HEK293 (cell line): ENCODE data around the gene CDK16.

ENCODE experiments used
- BCL11A ChIP-seq: fragments of 450-650 bp; formaldehyde crosslinking; IDR thresholded peaks from 2 replicates; pipeline ENCODE4 v1.5.1; 2016; ENCODE audit warnings: low read depth, missing biosample characterization, missing genetic modification characterization
- GLI4 ChIP-seq: fragments of 450-650 bp; formaldehyde crosslinking; IDR thresholded peaks from 2 replicates; pipeline ENCODE4 v1.5.1; 2016; ENCODE audit warnings: missing biosample characterization, missing genetic modification characterization
- HOXA7 ChIP-seq: sonication (generic); formaldehyde crosslinking; IDR thresholded peaks from 2 replicates; pipeline ENCODE4 v1.8.1; 2022; ENCODE audit warnings: missing genetic modification reagents, borderline replicate concordance
- KLF10 ChIP-seq: fragments of 450-650 bp; IDR thresholded peaks from 2 replicates; pipeline ENCODE4 v1.5.1; 2018; ENCODE audit warnings: missing biosample characterization, mild to moderate bottlenecking, missing genetic modification characterization
- ZNF146 ChIP-seq: fragments of 450-650 bp; formaldehyde crosslinking; IDR thresholded peaks from 2 replicates; pipeline ENCODE4 v1.5.1; 2016; ENCODE audit warnings: missing biosample characterization, missing genetic modification characterization
- ZNF555 ChIP-seq: fragments of 450-650 bp; formaldehyde crosslinking; conservative IDR thresholded peaks from 2 replicates; pipeline ENCODE4 v1.5.1; 2017; ENCODE audit warnings: missing biosample characterization, mild to moderate bottlenecking, missing genetic modification characterization, inconsistent platforms
- ZNF785 ChIP-seq: fragments of 450-650 bp; formaldehyde crosslinking; IDR thresholded peaks from 2 replicates; pipeline ENCODE4 v1.5.1; 2016; ENCODE audit warnings: missing biosample characterization, missing genetic modification characterization
- TF ChIP-seq, protein P1 (sequence below): fragments of 450-650 bp; formaldehyde crosslinking; IDR thresholded peaks from 2 replicates; pipeline ENCODE4 v1.5.1; 2016; ENCODE audit warnings: missing biosample characterization, missing genetic modification characterization
- TF ChIP-seq, protein P2 (sequence below): fragments of 450-650 bp; formaldehyde crosslinking; IDR thresholded peaks from 2 replicates; pipeline ENCODE4 v1.5.1; 2016; ENCODE audit warnings: missing biosample characterization, missing genetic modification characterization, low read depth

DNA sequence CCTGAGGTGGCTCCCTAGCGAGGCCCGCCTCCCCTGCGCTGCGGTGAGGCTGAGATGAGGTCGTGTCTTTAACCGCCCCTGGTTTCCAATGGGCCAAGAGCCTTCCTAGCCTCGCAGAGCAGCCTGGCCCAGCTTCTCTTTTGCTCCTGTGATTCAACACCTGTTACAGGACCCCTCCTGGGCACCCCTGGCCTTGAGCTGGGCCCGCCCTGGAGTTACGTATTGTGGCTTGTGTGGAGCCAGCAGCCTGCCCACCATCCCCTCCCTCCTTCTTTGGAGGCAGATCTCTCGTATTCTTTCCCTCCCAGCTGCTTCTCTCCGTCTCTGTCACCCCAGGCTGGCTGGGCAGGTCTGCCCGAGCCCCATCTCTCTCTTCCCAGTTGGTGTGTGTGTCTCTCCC is 44.1 kb upstream of the CDK16 start:
- TF ChIP-seq ZNF785 (tag by site-specific recombination), result no peak
- TF ChIP-seq BCL11A (tag by site-specific recombination), result no peak
- TF ChIP-seq, protein P1, sequence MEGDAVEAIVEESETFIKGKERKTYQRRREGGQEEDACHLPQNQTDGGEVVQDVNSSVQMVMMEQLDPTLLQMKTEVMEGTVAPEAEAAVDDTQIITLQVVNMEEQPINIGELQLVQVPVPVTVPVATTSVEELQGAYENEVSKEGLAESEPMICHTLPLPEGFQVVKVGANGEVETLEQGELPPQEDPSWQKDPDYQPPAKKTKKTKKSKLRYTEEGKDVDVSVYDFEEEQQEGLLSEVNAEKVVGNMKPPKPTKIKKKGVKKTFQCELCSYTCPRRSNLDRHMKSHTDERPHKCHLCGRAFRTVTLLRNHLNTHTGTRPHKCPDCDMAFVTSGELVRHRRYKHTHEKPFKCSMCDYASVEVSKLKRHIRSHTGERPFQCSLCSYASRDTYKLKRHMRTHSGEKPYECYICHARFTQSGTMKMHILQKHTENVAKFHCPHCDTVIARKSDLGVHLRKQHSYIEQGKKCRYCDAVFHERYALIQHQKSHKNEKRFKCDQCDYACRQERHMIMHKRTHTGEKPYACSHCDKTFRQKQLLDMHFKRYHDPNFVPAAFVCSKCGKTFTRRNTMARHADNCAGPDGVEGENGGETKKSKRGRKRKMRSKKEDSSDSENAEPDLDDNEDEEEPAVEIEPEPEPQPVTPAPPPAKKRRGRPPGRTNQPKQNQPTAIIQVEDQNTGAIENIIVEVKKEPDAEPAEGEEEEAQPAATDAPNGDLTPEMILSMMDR (tag by site-specific recombination), result no peak
- no peak for TF ChIP-seq ZNF146 (tag by site-specific recombination)
- TF ChIP-seq HOXA7, result no peak
- no peak for TF ChIP-seq ZNF555 (tag by site-specific recombination)
- no peak for TF ChIP-seq GLI4
- TF ChIP-seq, protein P2, sequence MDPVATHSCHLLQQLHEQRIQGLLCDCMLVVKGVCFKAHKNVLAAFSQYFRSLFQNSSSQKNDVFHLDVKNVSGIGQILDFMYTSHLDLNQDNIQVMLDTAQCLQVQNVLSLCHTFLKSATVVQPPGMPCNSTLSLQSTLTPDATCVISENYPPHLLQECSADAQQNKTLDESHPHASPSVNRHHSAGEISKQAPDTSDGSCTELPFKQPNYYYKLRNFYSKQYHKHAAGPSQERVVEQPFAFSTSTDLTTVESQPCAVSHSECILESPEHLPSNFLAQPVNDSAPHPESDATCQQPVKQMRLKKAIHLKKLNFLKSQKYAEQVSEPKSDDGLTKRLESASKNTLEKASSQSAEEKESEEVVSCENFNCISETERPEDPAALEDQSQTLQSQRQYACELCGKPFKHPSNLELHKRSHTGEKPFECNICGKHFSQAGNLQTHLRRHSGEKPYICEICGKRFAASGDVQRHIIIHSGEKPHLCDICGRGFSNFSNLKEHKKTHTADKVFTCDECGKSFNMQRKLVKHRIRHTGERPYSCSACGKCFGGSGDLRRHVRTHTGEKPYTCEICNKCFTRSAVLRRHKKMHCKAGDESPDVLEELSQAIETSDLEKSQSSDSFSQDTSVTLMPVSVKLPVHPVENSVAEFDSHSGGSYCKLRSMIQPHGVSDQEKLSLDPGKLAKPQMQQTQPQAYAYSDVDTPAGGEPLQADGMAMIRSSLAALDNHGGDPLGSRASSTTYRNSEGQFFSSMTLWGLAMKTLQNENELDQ (tag by site-specific recombination), result no peak
- TF ChIP-seq KLF10 (tag by site-specific recombination), result no peak
